GM12878 (cell line): ENCODE data around the gene NLRC5.

ENCODE experiments used
- TCF12 ChIP-seq: IDR thresholded peaks from 2 replicates; pipeline ENCODE4 v1.6.1; 2011; ENCODE audit warnings: low read depth, mild to moderate bottlenecking, low read length
- ZBTB33 ChIP-seq: fragments of 450-650 bp; IDR thresholded peaks from 2 replicates; pipeline ENCODE4 v1.6.1; 2017; ENCODE audit warnings: mild to moderate bottlenecking

- TF ChIP-seq ZBTB33 (no peak), TCF12 (no peak)
Observed at GRCh38 chr16:56946767-56947603, 42.4 kb upstream of the NLRC5 start.
